Embryonic facial prominence (tissue), 1 donor: ENCODE measurements around the gene COL15A1.

Source experiments
- DNase-seq: peaks from one replicate; pipeline ENCODE4 v3.0.0-alpha.2; 2016; ENCODE audit errors: extremely low spot score

The COL15A1 gene

DNA sequence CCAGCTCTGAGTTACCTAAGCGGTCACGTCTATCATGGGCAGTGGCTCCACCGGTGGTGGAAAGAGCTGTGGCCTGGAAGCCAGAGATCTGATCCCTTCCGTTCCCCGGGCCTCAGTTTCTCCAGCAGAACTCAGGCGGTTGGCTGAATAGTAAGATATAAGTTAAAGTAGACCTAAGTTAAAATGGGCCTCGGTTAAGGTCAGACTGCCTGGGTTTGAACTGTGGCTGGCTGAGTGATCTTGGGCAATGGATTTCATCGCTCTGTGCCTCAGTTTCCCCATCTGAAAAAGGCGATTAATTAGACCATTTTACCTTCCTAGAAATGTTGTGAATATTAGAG is 997 bp downstream of the COL15A1 start:
- DNase-seq: no peak

- no peak for DNase-seq
Observed at GRCh38 chr9:98949565-98949964, 5.9 kb downstream of the COL15A1 start.

DNA sequence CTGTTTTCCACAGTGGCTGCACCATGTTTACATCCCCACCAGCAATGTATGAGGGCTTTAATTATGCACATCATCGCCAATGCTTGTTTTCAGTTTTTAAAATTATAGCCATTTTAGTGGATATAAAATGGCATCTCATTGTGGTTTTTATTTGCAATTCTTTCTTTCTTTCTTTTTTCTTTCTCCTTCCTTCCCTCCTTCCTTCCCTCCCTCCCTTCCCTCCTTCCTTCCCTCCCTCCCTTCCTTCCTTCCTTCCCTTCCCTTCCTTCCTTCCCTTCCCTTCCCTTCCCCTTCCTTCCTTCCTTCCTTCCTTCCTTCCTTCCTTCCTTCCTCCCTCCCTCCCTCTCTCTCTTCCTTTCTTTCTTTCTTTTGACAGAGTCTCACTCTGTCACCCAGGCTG is 6.6 kb downstream of the COL15A1 start:
- no peak for DNase-seq

- DNase-seq: no peak
Observed at GRCh38 chr9:98951967-98952366, 8.3 kb downstream of the COL15A1 start.

GRCh38 chr9:98953581-98954243 is 10.0 kb downstream of the COL15A1 start:
- no peak for DNase-seq

DNA sequence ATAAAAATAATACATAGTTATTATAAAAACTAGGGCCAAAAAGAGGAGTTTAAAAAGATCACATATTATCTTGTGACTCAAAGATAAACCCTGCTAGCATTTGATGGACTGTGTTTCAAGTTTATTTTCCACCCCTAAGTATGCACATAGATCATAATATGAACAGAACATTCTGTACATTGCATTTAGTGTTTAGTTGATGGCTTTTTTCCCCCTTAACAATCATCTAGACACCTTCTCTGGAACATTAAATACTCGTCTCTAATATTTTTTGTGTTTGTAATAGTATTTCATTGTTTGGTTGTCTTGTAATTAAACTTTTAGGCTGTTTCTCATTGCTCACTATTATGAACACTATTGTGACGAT is 10.5 kb downstream of the COL15A1 start:
- DNase-seq: no peak

GRCh38 chr9:98955259-98955658 is 11.6 kb downstream of the COL15A1 start:
- no peak for DNase-seq

GRCh38 chr9:98957826-98958225 is 14.1 kb downstream of the COL15A1 start:
- no peak for DNase-seq

DNA sequence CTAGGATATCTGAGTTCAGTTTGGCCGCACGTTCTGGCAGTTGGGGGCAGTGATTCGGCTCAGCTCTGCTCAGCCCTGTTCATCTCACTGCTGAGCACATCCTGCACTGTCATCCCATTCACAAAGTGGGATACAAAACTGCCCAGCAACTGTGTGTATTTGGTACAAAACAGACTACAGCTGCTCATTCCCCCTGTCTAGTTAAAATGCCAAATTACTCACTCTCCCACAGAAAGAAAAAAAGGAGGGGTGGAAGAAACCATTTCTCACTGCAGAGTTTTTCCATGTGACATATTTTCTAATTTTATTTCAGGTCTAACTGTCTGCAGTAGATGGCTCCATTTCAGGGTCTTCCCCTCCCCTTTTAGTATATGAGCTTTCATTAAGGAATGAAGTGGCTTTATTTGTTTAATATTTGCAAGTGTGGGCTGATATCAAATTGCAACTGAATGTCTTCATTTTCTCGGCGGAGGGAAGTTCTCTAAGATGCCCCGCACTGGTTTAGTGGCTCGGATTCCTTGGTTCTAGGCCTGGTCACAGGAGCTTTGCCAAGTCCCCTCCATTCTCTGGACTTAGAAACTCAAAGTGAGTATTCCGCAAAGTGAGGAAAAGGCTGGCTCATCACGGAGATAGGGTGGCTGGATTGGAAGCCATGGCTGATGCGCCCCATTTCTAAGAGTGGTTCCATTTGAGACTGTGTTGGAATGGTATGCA is 14.7 kb downstream of the COL15A1 start:
- DNase-seq: no peak

DNA sequence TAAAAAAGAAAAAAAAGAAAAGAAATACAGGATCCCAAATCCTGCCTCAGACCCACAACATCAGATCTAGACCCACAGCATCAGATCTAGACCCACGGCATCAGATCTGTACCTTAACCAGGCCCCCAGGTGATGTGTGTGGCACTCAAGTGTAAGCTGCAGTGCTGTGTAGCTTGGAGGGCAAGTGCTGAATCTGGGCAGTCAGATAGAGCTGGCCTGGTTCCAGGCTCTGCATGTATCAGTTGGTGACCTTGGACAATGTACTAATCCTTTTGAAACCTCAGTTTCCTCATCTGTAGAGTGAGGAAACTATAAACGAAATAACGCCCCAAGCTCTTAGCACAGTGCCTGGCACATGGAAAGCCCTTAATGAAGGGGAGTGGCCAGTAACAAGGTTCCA is 16.7 kb downstream of the COL15A1 start:
- no peak for DNase-seq

DNA sequence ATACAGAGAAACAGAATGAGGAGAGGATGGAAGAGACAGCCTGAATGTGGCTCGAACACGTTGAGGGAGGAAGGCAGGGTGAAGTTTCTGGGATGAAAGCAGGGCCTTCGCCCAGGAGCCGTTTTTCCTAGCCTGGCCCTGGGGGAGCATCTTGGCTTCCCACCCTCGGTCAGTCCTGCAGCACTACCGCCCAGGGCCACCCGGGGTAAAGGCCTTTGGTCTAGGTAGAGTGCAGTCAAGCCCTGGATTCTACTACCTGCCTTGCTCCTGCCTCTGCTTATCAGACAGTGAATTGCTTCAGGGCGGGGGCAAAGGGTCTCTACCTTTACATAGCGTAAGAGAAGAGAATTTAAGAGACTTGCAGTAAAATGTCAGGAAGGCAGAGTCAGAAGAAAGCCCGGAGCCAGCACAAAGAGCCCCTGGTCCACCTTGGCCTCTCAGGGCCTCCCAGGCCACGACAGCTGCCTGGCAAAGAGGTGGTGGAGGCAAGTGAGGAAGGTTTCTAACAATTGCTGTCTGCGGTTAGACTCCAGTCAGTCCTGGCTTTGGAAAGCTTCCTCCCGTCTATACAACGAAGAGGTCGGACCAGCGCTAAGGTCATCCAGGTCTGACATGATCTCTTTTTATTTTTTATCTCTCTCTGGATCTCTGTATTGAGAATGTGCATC is 17.9 kb downstream of the COL15A1 start:
- DNase-seq: no peak

DNA sequence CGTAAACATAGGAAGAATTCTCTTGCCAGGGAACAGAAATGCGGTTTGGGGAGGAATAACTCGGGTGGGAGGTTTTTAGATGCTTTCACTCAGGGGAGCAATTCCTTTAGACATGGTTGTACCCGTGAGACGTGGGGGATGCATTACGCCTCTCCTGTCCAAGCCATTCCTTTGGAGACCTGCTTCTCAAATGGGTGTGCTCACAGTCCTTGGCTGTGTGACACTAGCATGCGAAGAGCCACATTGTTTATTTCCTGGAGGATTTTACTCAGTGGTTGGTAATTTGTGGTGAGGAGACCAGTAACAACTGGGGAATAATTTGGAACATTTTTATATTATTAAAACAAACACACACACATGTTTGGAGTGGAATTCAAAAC is 18.5 kb downstream of the COL15A1 start:
- DNase-seq: no peak

GRCh38 chr9:98962861-98963260 is 19.2 kb downstream of the COL15A1 start:
- DNase-seq: no peak

GRCh38 chr9:98964201-98964600 is 20.5 kb downstream of the COL15A1 start:
- DNase-seq: no peak

GRCh38 chr9:98964911-98965336 is 21.2 kb downstream of the COL15A1 start:
- DNase-seq: no peak

DNA sequence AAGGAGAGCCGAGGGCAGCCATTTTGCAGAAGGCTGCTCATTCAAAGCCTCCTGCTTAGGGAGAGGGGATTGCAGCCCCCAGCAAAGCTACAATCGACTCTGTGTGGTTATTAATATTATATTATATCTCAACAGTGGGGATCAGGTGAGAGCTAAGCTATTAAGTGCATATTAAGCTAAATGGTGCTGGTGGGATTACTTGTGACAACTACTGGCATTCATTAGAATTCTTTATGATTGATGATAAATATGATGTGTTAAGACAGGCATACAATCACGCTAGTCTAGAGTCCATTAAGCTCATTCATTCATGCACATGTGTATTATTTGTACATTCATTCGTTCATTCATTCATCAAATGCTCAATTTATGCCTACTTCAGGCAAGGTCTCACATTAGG is 23.0 kb downstream of the COL15A1 start:
- no peak for DNase-seq

- DNase-seq: no peak
Observed at GRCh38 chr9:98967257-98967656, 23.6 kb downstream of the COL15A1 start.

DNA sequence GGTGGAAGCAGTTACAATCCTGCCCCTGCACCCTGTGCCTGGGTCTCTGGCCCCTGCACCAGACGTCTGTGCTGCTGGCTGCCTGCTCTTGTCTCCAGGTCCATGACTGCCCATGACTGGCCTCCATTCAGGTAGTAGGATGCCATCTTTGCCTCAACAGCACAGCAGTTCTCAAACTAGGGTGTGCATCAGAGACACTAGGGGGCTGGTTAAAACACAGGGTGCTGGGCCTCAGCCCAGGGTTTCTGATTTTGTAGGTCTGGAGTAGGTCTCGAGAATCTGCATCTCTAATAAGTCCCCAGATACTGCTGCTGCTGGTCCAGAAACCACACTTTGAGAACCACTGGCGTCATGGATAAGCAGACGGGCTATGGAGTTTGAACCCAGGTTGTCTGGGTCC is 24.0 kb downstream of the COL15A1 start:
- DNase-seq: no peak

GRCh38 chr9:98968601-98969337 is 25.1 kb downstream of the COL15A1 start:
- no peak for DNase-seq

- DNase-seq: no peak
Observed at GRCh38 chr9:98970532-98971041, 26.9 kb downstream of the COL15A1 start.

DNA sequence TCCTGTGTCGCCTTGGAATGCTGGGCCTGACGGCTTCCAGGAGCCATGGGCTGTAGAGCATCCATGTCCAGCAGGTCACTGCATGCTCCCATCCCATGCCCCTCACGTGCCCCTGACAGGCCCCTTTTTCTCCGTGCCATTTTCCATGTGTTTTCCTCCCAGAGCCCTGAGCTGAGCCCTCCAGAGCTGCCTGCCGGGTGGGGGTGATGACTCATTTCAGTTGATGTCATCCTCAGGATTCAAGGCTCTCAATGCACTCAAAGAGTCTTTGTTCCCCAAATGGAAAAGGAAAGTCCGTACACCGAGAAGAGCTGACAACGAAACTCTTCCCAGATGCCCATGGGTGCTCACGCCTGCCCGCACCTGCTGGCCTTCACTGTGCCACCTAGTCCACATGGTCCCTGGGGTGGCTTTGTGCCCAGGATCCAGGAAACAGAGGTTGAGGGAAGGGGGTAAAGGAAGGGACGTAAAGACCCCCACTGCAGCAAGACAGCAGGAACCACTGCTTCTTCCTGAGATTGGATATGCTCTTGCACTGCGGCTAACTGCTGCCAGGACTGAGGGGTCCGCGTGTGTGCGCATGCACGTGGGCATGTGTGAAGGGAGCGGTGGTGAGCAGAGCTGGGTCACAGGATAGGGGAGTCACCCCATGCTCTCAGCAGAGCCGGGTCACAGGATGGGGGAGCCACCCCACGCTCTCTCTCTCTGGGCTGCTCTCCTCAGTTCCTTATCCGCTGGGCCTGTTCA is 27.6 kb downstream of the COL15A1 start:
- no peak for DNase-seq

DNA sequence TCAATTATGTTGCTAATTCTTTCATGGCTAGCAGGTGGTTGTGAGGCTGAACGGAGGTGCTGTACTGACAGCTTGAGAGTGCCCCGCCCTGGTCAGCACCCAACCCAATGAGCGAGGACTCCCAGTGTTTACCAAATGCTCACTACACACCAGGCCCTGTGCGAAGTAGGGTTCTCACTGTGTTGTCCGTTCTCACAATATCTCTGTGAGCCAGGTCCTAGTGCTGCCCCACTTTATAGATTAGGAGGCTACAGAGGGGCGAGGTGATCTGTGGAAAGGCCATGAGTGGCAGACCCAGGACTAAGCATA is 28.2 kb downstream of the COL15A1 start:
- DNase-seq: no peak
